ENCODE data around the gene TBCK. TPM values are rescaled to one million over a fixed set of nuclear protein-coding genes. Genes with fewer than 3 reads are reported as not detected.
A peak's percentile ranks its signal among the peaks of the same experiment; 100 is the strongest.

The TBCK gene
- total RNA-seq, 1 donor from 2014 or later, result 25.8 TPM

DNA sequence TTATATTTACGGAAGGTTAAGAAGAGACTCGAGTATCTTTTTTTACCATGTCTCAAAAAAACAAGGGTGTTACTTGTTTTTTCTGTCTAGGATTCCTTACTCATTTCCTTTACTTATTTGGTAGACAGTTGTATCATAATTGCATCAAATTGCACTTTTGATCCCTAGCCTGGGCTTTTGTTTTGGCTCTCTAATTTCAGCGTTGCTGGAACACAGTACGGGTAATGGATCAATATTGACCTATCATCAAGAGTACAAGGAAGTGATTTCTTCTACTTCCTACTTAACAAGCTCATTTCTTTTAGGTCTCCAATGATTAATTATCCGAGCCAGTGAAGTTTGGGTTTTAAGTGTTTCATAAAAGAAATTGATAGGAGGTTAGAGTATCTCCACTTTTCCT lies 17.2 kb upstream of the TBCK start:
- Histone ChIP-seq H4K20me1 (ENCODE audit: insufficient read depth, low read length) (peaks cover 3% of the 10 kb centered on the region), H3K27me3 (ENCODE audit: insufficient read depth, low read length) (no peaks in the 10 kb centered on the region), H3K4me1 (ENCODE audit: insufficient read depth, low read length) (no peaks in the 10 kb centered on the region), H3K4me3 (ENCODE audit: insufficient read depth, low read depth, low read length) (no peak overlapping the region), H3K27ac (ENCODE audit: low read depth, low read length) (no peak overlapping the region), H2AFZ (ENCODE audit: low read depth, low read length) (no peak overlapping the region), H3K79me2 (ENCODE audit: insufficient read depth, low read length) (peaks cover 3% of the 10 kb centered on the region), H3K9me3 (ENCODE audit: insufficient read depth, low read depth, low read length) (no peaks in the 10 kb centered on the region), H3K36me3 (ENCODE audit: insufficient read depth, low read length) (peaks cover 39% of the 10 kb centered on the region), H3K9ac (ENCODE audit: low read length) (no peak overlapping the region), H3K4me2 (ENCODE audit: low read length) (no peak overlapping the region)
- Mint-ChIP-seq H3K27ac (ENCODE audit: unreplicated experiment) (no peak overlapping the region), H3K9me3 (ENCODE audit: unreplicated experiment) (no peaks in the 10 kb centered on the region), H3K36me3 (ENCODE audit: low read depth, unreplicated experiment) (peaks cover 20% of the 10 kb centered on the region), H3K27me3 (ENCODE audit: low read depth, unreplicated experiment) (no peaks in the 10 kb centered on the region), H3K4me3 (ENCODE audit: unreplicated experiment) (no peak overlapping the region), H3K4me1 (ENCODE audit: low read depth, unreplicated experiment) (no peaks in the 10 kb centered on the region)
- TF ChIP-seq EZH2 (IDR thresholded peaks at IDR 0.05; ENCODE audit: insufficient read depth, low read length), result no peak
- TF ChIP-seq, protein P1, sequence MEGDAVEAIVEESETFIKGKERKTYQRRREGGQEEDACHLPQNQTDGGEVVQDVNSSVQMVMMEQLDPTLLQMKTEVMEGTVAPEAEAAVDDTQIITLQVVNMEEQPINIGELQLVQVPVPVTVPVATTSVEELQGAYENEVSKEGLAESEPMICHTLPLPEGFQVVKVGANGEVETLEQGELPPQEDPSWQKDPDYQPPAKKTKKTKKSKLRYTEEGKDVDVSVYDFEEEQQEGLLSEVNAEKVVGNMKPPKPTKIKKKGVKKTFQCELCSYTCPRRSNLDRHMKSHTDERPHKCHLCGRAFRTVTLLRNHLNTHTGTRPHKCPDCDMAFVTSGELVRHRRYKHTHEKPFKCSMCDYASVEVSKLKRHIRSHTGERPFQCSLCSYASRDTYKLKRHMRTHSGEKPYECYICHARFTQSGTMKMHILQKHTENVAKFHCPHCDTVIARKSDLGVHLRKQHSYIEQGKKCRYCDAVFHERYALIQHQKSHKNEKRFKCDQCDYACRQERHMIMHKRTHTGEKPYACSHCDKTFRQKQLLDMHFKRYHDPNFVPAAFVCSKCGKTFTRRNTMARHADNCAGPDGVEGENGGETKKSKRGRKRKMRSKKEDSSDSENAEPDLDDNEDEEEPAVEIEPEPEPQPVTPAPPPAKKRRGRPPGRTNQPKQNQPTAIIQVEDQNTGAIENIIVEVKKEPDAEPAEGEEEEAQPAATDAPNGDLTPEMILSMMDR (IDR thresholded peaks at IDR 0.05; ENCODE audit: insufficient read depth, low read depth, low read length), result no peak
- no peak for DNase-seq (ENCODE audit: low read depth)
- peak; percentile 54 for FAIRE-seq

DNA sequence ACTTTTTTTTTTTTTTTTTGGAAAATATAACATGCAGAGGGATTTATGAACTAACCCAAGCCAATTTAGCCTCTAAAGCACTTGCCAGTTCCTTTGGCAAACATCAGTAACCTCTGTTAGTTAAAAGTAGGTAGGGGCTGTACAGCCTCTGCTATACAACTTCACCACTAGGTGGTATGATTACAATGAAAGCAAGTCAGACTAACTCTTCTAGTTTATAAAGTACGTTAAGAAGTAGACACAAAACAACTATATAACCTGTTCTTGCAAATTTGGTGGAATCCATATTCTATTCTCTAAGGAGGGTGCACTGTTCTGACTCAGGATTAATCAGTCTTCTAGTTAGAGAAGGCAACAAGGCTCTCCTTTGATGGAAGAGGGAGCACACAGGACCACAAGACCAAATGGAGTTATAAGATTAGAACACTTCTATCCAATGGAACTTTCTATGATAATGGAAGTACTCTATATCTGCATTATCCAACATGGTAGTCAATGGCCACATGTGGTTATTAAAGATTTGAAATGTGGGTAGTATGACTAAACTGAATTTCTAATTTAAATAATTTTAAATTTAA lies 13.1 kb upstream of the TBCK start:
- Histone ChIP-seq H3K36me3 (ENCODE audit: insufficient read depth, low read length) (peaks cover 32% of the 10 kb centered on the region), H4K20me1 (ENCODE audit: insufficient read depth, low read length) (peaks cover 3% of the 10 kb centered on the region), H3K79me2 (ENCODE audit: insufficient read depth, low read length) (peaks cover 10% of the 10 kb centered on the region), H2AFZ (ENCODE audit: low read depth, low read length) (no peak overlapping the region), H3K9ac (ENCODE audit: low read length) (no peak overlapping the region), H3K4me3 (ENCODE audit: insufficient read depth, low read depth, low read length) (no peak overlapping the region), H3K27me3 (ENCODE audit: insufficient read depth, low read length) (no peaks in the 10 kb centered on the region), H3K4me2 (ENCODE audit: low read length) (no peak overlapping the region), H3K27ac (ENCODE audit: low read depth, low read length) (no peak overlapping the region), H3K9me3 (ENCODE audit: insufficient read depth, low read depth, low read length) (no peaks in the 10 kb centered on the region), H3K4me1 (ENCODE audit: insufficient read depth, low read length) (no peaks in the 10 kb centered on the region)
- Mint-ChIP-seq H3K36me3 (ENCODE audit: low read depth, unreplicated experiment) (no peaks in the 10 kb centered on the region), H3K4me3 (ENCODE audit: unreplicated experiment) (no peak overlapping the region), H3K9me3 (ENCODE audit: unreplicated experiment) (no peaks in the 10 kb centered on the region), H3K27ac (ENCODE audit: unreplicated experiment) (no peak overlapping the region), H3K4me1 (ENCODE audit: low read depth, unreplicated experiment) (no peaks in the 10 kb centered on the region), H3K27me3 (ENCODE audit: low read depth, unreplicated experiment) (no peaks in the 10 kb centered on the region)
- FAIRE-seq (peak; percentile 78), DNase-seq (ENCODE audit: low read depth) (no peak)
- no peak for TF ChIP-seq EZH2 (IDR thresholded peaks at IDR 0.05; ENCODE audit: insufficient read depth, low read length)
- TF ChIP-seq, protein P1 (IDR thresholded peaks at IDR 0.05; ENCODE audit: insufficient read depth, low read depth, low read length), result peak; percentile 78

DNA sequence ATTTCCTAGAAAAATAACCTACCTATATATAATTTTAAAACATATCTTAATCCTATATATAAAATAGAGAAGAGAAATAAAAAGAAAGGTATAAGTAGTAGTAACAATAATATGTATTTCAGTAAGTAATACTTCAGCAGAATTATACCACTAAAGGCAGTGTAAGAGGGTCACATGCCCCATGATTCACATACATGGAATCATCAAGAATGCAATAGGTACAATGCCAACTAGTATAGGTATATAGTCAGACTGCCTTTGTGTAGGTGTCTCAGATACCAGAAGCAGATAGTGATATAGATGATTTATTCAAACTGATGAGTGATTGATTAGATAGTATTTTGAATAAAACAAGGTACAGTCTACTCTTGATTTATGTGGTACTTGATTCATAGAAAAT lies 9.8 kb upstream of the TBCK start:
- no peaks in the 10 kb centered on the region for H3K4me1 Mint-ChIP-seq (ENCODE audit: low read depth, unreplicated experiment)

More for the DNA sequence above, 9.8 kb upstream of the TBCK start:
- Histone ChIP-seq H3K9me3 (ENCODE audit: insufficient read depth, low read depth, low read length) (no peaks in the 10 kb centered on the region), H3K27ac (ENCODE audit: low read depth, low read length) (no peak overlapping the region), H3K4me1 (ENCODE audit: insufficient read depth, low read length) (no peaks in the 10 kb centered on the region), H3K79me2 (ENCODE audit: insufficient read depth, low read length) (peaks cover 30% of the 10 kb centered on the region), H4K20me1 (ENCODE audit: insufficient read depth, low read length) (peaks cover 8% of the 10 kb centered on the region), H3K4me2 (ENCODE audit: low read length) (no peak overlapping the region), H2AFZ (ENCODE audit: low read depth, low read length) (no peak overlapping the region), H3K9ac (ENCODE audit: low read length) (no peak overlapping the region), H3K36me3 (ENCODE audit: insufficient read depth, low read length) (peaks cover 19% of the 10 kb centered on the region), H3K27me3 (ENCODE audit: insufficient read depth, low read length) (no peaks in the 10 kb centered on the region), H3K4me3 (ENCODE audit: insufficient read depth, low read depth, low read length) (no peak overlapping the region)
- no peak for DNase-seq (ENCODE audit: low read depth)
- H3K27ac Mint-ChIP-seq (ENCODE audit: unreplicated experiment), result no peak overlapping the region
- no peaks in the 10 kb centered on the region for H3K27me3 Mint-ChIP-seq (ENCODE audit: low read depth, unreplicated experiment)
- FAIRE-seq, result no peak
- TF ChIP-seq, protein P1 (IDR thresholded peaks at IDR 0.05; ENCODE audit: insufficient read depth, low read depth, low read length), result no peak
- no peak for TF ChIP-seq EZH2 (IDR thresholded peaks at IDR 0.05; ENCODE audit: insufficient read depth, low read length)
- H3K36me3 Mint-ChIP-seq (ENCODE audit: low read depth, unreplicated experiment), result no peaks in the 10 kb centered on the region
- H3K9me3 Mint-ChIP-seq (ENCODE audit: unreplicated experiment), result no peaks in the 10 kb centered on the region
- H3K4me3 Mint-ChIP-seq (ENCODE audit: unreplicated experiment), result no peak overlapping the region

Data from astrocyte (in vitro differentiated cells and primary cell).